GM21526 (cell line): ENCODE results near the gene SLC22A2.
"Not testable (repeated sequence)": the region's sequence is repeated elsewhere in the genome, so short reads cannot be mapped to it uniquely, and the experiment has no call there.

Experiments used
- ATAC-seq: cut with Tn5 transposase; IDR thresholded peaks from one replicate; pipeline ENCODE4 v1.9.1; 2021; ENCODE audit warnings: moderate library complexity; ENCODE audit not compliant: unreplicated experiment, low FRiP score

Gene SLC22A2

DNA sequence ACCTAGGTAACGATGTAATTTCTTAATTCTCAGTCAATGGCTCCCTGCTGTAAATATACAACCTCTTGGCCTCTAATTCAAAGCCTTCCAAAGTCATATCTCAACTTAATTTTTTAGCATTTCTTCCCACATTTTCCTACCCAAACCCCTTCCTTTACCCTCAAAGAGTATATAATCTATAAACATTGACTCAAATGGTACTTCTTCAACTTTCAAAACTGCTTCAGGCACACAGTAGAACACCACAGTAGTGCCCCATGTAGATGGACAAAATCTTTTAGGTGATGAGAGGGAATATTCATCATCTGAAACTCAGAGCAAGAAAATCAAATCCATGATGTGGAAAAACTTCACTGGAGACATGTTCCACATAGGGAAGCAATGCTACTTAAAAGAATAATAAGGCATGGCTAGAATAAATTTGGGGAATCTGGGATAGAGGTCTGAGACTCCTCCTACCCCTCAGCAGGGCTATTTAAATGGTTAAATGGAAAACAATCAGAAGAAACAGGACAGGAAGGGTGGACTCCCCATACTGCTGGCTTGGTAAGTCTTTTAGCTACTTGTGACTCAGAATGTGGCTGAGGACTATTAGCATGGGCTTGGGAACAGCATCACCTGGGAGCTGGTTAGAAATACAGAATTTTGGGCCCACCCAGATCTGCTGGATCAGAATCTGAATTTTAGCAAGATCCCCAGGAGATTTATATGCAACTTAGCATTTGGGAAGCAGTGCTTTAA, 6.4 kb downstream of the SLC22A2 start:
- ATAC-seq: no peak

DNA sequence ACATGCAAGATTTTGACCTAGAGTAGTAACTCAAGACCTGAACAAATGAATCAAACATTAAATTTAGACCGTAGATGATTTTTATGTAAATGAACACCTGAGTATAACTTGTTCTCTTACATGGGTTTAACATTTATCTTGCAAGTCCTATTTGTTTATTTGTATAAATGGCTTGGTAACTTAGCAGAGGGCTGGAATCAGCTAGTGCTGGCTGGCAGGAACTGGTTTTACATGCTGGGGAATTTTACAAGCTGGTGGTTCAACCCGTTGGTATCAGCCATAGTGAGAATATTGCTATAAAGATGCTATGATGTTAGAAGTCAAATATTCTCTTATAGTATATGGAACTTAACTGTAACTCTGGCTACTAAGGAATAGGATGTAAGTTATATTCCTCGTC, 8.9 kb downstream of the SLC22A2 start:
- no peak for ATAC-seq

DNA sequence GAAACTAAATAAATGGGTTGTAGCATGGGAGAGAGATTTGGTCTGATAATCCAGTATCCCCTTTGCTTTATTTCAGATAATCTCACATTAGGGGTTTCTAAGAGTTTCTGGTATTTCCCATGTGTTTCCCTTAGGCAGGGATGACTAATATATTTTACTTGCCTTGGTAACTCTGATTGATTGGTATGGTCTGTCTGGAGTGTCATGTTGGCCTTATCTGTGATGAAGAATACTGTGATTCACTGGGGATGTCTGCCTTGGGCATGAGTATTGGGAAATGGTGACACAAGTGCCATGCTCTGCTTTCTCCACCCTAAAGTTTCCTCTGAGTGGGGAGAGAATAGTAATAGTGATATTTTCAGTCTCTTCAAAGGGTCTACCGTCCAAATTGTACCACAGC, 10.1 kb downstream of the SLC22A2 start:
- ATAC-seq: no peak

DNA sequence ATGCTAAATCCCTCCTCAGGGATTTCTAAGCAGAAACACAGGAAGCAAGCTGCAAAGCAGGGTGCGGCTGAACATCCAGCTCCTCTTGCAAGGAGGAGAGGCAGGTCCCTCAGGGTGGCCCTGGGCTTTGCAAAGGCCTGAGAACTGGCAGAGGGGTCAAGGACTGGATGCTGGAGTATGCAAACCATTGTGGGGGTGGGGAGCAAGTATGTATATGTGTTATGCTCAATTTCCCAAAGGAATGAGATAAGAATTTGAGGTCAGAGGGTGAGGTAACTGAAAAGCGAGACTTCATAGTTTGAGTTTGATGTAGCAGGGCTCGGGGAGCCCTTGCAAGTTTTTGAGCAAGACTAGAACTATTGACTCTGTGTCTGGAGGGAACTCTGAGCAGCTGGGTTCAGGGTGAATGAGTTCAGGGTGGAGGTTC, 11.2 kb downstream of the SLC22A2 start:
- ATAC-seq: no peak

DNA sequence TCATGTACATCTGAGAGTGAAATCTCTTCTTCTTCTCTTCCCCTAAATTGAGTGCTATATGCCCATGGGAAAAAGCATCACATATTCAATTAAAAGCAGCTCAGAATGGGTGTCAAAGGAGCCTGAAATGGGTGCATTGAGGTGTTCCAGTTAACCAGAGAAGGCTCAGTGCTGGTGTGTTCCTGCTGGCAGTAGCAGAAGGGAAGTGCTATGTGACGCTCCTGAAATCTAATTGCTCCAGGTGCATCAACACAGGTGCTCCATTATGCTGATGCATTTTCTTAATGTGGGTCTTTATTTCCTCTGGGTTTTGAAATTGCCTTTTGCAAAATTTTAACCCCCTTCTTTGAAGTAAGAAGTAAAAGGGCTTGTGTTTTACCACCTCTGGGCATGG, 17.9 kb downstream of the SLC22A2 start:
- no peak for ATAC-seq

DNA sequence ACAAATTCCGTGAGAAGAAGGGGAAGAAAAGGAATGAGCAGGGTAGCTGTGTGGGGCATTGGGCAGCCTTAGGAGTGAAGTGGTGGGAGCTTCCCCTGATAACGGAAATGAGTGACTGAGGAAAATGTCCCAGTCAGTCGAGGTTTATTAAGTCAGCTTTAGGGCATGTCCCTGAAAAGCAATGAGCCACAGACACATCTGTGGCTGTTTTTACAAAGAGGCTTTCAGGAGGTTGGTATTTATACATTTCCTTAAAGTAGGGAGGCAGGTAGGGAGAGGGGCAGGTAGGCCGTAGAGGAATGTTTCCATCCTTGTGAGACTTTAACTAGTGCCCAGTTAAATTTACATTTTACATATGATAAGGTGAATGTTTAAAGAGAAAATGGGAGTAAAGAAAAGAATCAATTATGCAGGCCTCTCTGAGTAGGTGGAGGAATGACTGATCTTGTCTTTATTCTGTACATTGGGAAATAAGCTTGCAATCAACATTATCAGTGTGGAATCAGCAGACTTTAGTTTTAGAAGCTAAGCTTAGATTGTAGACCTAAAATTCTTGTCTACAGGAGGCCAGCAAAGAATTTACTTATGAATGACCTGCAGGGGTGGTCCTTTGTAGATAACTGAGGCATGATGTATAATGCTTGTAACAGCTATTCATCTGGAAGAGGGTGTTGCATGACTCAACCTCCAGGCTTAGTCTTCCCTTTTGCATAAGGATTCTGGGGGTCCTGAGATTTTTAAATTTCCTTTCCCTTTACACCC, 18.5 kb downstream of the SLC22A2 start:
- ATAC-seq: no peak

DNA sequence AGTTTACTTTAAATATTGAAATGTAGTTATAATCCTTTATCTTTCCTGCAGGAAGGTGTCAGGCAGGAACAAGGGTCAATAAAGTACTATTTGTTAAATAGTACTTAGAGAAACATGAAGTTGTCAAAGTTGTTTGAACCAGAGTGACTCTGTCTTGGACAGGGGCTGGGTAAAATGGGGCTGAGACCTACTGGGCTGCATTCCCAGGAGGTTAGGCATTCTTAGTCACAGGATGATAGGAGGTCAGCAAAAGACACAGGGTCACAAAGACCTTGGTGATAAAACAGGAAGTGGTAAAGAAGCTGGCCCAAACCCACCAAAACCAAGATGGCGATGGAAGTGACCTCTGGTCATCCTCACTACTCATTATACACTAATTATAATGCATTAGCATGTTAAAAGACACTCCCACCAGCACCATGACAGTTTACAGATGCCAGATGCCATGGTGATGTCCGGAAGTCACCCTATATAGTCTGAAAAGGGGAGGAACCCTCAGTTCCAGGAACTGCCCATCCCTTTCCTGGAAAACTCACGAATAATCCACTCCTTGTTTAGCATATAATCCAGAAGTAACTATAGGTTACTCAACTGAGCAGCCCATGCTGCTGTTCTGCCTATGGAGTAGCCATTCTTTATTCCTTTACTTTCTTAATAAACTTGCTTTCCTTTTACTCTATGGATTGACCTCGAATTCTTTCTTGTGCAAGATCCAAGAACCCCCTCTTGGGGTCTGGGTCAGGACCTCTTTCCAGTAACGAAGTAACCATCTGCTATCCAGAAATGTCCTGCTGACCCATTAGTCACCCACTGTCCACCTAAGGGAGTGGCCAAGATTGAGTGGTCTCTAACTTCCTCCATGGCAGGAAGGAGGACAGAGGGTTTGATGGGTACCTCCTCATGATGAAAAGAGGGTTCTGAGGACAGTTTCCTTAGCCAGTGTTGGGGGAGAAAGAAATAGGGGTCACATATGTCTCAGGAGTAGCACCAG, 19.6 kb downstream of the SLC22A2 start:
- no peak for ATAC-seq

DNA sequence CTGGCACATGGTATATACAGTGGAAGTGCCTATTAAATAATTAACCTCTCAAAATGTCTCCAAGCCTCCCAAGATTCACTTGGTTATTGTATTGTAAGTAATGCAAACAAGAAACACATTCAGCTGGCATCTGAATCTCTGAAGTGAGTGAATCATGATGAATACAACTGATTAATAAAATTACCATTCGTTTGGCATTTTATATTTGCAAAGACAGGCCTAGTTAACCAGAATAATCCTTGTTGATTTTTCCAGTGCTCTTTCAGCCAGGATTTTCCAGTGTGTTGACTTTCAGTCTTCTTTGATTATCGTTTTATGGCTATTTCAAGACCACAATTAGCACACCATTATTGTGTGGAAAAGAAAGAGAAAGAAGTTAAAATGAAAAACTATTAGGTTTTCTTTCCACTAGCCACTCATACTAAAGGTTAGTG, 20.3 kb downstream of the SLC22A2 start:
- ATAC-seq: no peak

DNA sequence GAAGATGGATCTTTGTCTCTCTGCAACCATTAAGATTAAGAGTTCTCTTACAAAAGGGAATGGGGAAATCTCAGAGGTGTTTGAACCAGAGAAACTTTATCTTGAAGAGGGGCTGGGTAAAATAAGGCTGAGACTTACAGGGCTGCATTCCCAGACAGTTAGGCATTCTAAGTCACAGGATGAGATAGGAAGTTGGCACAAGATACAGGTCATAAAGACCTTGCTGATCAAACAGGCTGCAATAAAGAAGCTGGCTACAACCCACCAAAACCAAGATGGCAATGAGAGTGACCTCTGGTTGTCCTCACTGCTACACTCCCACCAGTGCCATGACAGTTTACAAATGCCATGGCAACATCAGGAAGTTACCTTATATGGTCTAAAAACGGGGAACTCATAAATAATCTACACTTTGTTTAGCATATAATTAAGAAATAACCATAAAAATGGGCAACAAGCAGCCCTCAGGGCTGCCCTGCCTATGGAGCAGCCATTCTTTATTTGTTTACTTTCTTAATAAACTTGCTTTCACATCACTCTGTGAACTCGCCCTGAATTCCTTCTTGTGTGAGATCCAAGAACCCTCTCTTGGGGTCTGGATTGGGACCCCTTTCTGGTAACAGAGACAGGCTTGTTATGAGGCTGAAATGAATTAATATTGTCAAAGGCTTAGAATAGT, 20.9 kb downstream of the SLC22A2 start:
- not testable (repeated sequence) for ATAC-seq

DNA sequence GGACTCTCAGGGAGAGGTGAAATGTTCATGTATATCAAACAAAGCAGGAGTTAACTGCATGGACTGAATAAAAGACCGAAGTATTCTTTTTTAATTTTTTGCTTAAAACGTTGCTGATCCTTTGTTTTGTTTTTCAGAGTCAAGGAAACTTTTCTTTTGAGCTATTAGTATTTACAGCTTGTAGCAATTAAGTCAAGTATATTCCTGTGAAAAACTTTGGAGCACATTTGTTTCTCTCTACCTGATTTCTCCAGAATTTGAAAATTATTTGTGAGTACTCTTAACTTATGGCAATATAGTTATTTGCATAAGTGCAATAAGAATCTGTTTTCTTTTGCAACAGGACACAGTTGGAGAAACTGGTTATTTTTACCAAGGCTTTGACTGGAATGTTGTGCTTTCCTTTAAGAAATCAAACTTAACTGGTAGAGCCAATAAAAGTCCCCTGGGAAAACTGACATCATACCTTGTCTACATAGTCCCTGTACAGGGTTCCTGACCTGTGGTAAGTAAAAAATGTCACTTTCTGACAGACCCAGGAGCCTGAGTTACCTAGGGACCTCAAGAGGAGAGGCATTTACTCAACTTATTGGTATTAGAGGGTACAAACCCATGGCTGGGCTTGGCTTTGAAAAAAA, 22.3 kb downstream of the SLC22A2 start:
- not testable (repeated sequence) for ATAC-seq

DNA sequence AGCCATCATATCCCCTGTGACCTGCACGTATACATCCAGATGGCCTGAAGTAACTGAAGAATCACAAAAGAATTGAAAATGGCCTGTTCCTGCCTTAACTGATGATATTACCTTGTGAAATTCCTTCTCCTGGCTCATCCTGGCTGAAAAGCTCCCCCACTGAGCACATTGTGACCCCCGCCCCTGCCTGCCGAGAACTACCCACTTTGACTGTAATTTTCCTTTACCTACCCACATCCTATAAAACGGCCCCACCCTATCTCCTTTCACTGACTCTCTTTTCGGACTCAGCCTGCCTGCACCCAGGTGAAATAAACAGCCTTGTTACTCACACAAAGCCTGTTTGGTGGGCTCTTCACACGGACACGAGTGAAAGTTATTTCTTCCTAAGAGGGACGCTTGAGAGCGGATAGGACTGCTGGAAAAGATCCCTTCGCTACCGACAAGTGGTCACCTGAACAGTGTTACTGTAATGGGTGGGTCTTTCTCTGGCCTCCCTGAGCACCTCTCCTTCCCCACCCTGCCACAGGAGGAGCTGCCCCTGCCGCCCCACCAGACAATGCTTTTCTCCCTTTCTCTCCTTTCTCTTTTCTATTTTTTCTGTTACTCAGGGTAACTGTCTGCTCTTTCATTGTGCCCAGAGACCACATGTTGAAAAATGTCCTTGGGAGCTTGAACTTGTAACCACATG, 24.5 kb downstream of the SLC22A2 start:
- ATAC-seq: not testable (repeated sequence)

DNA sequence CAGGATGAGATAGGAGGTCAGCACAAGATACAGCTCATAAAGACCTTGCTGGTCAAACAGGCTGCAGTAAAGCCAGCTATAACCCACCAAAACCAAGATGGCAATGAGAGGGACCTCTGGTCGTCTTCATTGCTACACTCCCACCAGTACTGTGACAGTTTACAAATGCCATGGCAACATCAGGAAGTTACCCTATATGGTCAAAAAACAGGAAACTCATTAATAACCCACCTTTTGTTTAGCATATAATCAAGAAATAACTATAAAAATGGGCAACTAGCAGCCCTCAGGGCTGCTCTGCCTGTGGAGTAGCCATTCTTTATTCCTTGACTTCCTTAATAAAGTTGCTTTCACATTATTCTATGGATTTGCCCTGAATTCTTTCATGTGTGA, 30.9 kb downstream of the SLC22A2 start:
- no peak for ATAC-seq

DNA sequence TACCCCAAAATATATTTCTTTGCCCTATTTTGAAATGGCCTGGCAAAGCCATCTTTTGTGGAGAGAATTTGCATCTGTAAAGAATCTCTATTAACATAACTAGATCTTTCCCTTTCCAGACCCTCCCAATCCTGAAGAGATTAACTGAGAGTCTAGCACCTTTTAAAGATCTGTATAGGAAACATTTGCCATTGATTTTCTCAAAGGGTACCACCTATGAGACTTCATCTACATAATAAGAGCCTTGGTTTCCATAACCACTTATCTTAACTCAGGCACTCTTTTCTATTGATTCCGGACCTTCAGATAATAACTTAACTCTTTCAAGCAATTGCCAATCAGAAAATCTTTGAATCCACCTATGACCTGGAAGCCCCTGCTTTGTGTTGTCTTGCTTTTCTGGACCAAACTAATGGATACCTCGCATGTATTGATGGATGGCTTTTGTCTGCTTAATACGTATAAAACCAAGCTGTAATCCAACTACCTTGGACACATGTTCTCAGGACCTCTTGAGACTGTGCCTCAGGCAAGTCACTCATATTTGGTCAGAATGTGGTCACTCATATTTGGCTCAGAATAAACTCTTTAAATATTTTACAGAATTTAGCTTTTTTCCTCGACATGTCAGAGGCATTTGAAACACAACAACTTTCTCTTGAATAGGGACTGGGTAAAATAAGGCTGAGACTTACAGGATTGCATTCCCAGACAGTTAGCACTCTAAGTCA, 31.4 kb downstream of the SLC22A2 start:
- ATAC-seq: no peak

DNA sequence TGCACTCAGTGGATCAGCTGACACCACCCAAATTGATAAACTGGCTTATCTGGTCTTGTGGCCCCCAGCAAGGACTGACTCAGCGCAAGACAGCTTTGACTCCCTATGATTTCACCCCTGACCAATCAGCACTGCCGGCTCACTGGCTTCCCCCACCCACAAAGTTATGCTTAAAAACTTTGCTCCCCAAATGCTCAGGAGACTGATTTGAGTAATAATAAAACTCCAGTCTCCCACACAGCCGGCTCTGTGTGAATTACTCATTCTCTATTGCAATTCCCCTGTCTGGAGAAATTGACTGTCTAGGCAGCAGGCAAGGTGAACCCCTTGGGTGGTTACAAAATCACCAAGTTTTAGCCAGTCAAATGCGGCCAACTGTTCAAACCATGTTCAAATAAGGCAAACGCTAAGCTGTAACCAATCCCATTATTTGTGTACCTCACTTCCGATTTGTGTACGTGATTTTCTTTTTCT, 32.5 kb downstream of the SLC22A2 start:
- ATAC-seq: no peak

DNA sequence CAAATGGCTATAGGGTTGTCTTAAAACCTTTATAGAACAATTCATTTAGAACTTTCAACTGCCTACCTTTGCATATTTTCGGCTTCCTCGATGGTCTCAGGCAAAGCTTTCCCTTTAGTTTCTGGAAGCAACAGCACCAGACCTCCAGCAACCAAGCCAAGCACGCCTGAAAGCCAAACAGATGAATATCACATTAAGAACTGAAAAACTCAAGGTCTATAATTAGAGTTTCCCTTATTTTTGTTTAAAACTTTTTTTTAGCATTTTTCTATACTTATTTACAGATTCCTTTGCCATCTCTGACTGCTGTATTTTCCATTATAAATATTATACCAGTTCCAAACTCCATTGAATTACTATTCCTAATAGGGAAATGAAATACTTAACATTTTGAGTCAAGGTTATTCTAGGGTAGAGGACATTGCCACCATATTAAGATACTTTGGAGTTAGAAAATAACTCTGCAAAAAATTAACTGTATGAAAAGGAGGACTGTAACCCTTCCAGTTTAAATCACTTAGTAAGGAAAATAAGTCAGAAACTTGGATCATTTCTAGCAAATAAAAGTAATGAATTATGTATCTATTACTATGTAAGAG, 33.9 kb downstream of the SLC22A2 start:
- no peak for ATAC-seq

DNA sequence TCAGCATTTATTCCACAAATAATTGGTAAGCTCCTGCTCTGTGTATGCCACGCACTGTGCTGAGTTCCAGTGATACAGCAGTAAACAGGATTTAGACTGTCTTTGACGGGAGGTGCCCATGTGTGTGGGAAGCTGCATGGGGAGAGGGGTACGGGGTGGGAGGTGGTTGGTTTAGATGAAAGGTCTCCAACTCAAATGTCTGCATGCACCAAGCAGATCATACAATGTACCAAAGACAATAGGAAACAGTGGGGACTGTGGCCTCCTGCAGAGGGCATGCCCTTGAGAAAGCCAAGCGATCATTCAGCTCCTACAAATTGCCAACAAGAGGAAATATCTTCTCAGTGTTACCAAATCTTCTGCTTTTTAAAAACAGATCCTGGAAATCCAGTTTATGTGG, 36.1 kb downstream of the SLC22A2 start:
- ATAC-seq: no peak

DNA sequence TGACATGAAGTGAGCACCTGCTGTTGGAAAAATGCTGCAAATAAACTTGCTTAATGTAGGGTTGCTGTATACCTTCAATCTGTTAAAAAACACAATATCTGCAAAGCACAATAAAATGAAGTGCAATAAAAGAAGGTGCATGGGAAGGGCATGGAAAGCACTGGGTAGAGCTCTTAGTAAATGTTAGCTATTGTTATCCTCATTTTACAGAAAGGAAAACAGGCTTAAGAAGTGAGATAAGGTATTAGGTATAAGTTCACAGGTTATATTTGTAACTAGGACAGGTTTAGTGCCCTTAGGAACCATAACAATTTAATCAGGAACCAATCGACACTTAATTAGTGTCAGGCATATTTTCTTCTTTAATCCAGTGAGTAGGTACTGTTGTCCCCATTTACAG, 36.7 kb downstream of the SLC22A2 start:
- ATAC-seq: no peak

DNA sequence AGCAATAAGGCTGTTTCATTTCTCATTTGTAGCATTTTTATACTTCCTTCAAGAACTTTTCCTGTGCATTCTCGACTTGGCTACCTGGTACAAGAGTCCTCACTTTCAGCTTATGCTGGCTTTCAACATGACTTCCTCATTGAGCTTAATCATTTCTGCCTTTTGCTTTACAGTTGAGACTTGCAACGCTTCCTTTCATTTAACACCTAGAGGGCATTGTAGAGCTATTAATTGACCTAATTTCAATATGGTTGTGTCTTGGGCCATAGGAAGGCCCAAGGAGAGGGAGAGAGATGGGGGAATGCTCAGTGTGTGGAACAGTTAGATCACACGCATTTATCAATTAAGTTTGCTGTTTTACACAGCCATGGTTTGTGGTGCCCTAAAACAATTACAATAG, 37.2 kb downstream of the SLC22A2 start:
- no peak for ATAC-seq
